HCT116 (cell line): Measurements from ENCODE around the gene SHC4. TPM values are rescaled to one million over a fixed set of nuclear protein-coding genes. Genes with fewer than 3 reads are reported as not detected.

Experiments used
- ATAC-seq: fragments of 200-7000 bp; cut with Tn5 transposase; 2 replicates; pipeline ENCODE4 v1.9.1; 2020; ENCODE audit warnings: mild to moderate bottlenecking, moderate library complexity
- BruUV-seq: library from RNA; stranded (reverse); fragments of 400-500 nt; replicated peaks from 2 replicates; lab custom pipeline; 2021; lab: Mats Ljungman, UMichigan
- CTCF ChIA-PET: fragments of 300-600 bp; sonication (Branson Sonifier 250); formaldehyde crosslinking; loops from one replicate; lab custom pipeline; 2021; ENCODE audit warnings: antibody characterized with exemption; lab: Charles Lee
- POLR2A ChIA-PET: fragments of 300-600, 350-600 bp; sonication (Branson Sonifier 250); formaldehyde crosslinking; loops from one replicate; lab custom pipeline; 2021; ENCODE audit warnings: antibody characterized with exemption; lab: Charles Lee
- RAD21 ChIA-PET, 2 experiments: fragments of 300-600 bp; sonication (Branson Sonifier 250); formaldehyde crosslinking; loops; one replicate each; lab custom pipeline; 2023; ENCODE audit warnings: low total read pairs in 2 of 2; ENCODE audit not compliant: uncharacterized antibody in 2 of 2, unreplicated experiment in 2 of 2, low non-redundant PET in 1 of 2; lab: Charles Lee
- DNase-seq: peaks from one replicate; pipeline ENCODE4 v3.0.0-alpha.2; 2010; ENCODE audit warnings: low read depth, low spot score
- H2AFZ ChIP-seq: fragments of 200-600 bp; shearing (Covaris generic), sonication (generic); 2 replicates; pipeline ENCODE4 v1.6.1; 2017; ENCODE audit warnings: low read depth, mixed run types, mixed read lengths, antibody characterized with exemption, low read length; ENCODE audit not compliant: poor library complexity, severe bottlenecking
- H3K27ac ChIP-seq: 2 replicates; pipeline ENCODE4 v1.5.1; 2012; ENCODE audit warnings: low read depth, low read length
- H3K27me3 ChIP-seq: fragments of 200-600 bp; sonication (generic); 2 replicates; pipeline ENCODE4 v1.6.1; 2016; ENCODE audit warnings: mixed run types, low read length, mixed read lengths; ENCODE audit not compliant: insufficient read depth
- H3K36me3 ChIP-seq, 2 experiments: fragments of 200-500 bp in 1 of 2; fragments of 200-600 bp in 1 of 2; sonication (Bioruptor generic) in 1 of 2; sonication (generic) in 1 of 2; 2 replicates each; pipeline versions ENCODE4 v1.5.1 to v1.6.1; 2014 to 2016; ENCODE audit warnings: low read length in 2 of 2, inconsistent platforms in 1 of 2, mixed read lengths in 1 of 2, mixed run types in 1 of 2; ENCODE audit not compliant: insufficient read depth in 2 of 2, control insufficient read depth in 1 of 2
- H3K4me1 ChIP-seq, 2 experiments: fragments of 200-600 bp in 1 of 2; sonication (generic) in 1 of 2; 2 replicates each; pipeline versions ENCODE4 v1.5.1 to v1.6.1; 2012 to 2017; ENCODE audit warnings: low read length in 2 of 2, inconsistent platforms in 1 of 2, mild to moderate bottlenecking in 1 of 2, mixed read lengths in 1 of 2, mixed run types in 1 of 2, moderate library complexity in 1 of 2; ENCODE audit not compliant: insufficient read depth in 2 of 2, control insufficient read depth in 1 of 2
- H3K4me2 ChIP-seq: fragments of 200-600 bp; sonication (generic); 2 replicates; pipeline ENCODE4 v1.6.1; 2017; ENCODE audit warnings: mixed run types, low read length, mixed read lengths
- H3K4me3 ChIP-seq, 2 experiments: fragments of 200-600 bp in 1 of 2; sonication (generic) in 1 of 2; replicated peaks in 1 of 2; 2 replicates each; pipeline ENCODE4 v1.5.1; 2011 to 2016; ENCODE audit warnings: low read length in 2 of 2, control low read depth in 1 of 2, low read depth in 1 of 2, mild to moderate bottlenecking in 1 of 2, mixed read lengths in 1 of 2, mixed run types in 1 of 2
- H3K79me2 ChIP-seq: fragments of 200-600 bp; sonication (generic); 2 replicates; pipeline ENCODE4 v1.6.1; 2017; ENCODE audit warnings: mild to moderate bottlenecking, mixed run types, low read length, moderate library complexity, mixed read lengths; ENCODE audit not compliant: insufficient read depth
- H3K9ac ChIP-seq: fragments of 200-600 bp; sonication (generic); 2 replicates; pipeline ENCODE4 v1.6.1; 2016; ENCODE audit warnings: low read length, mixed read lengths
- H3K9me2 ChIP-seq: fragments of 200-600 bp; sonication (generic), shearing (Covaris generic); 2 replicates; pipeline ENCODE4 v1.6.1; 2017; ENCODE audit warnings: mixed run types, mild to moderate bottlenecking, moderate library complexity; ENCODE audit not compliant: insufficient read depth
- H3K9me3 ChIP-seq, 2 experiments: fragments of 200-500 bp in 1 of 2; fragments of 200-600 bp in 1 of 2; sonication (Bioruptor generic) in 1 of 2; sonication (generic) in 1 of 2; 2 replicates each; pipeline ENCODE4 v1.6.1; 2014 to 2017; ENCODE audit warnings: low read length in 2 of 2, mixed read lengths in 2 of 2, inconsistent platforms in 1 of 2, low read depth in 1 of 2, mild to moderate bottlenecking in 1 of 2, mixed run types in 1 of 2, moderate library complexity in 1 of 2; ENCODE audit not compliant: control insufficient read depth in 1 of 2, insufficient read depth in 1 of 2
- H4K20me1 ChIP-seq: fragments of 200-600 bp; sonication (generic), shearing (Covaris generic); 2 replicates; pipeline ENCODE4 v1.6.1; 2017; ENCODE audit warnings: mixed run types, mild to moderate bottlenecking, moderate library complexity; ENCODE audit not compliant: insufficient read depth
- ATF3 ChIP-seq: IDR thresholded peaks from 2 replicates; pipeline ENCODE4 v1.6.1; 2012
- CBX3 ChIP-seq: IDR thresholded peaks from 2 replicates; pipeline ENCODE4 v1.6.1; 2012; ENCODE audit warnings: low read depth
- EGR1 ChIP-seq: IDR thresholded peaks from 2 replicates; pipeline ENCODE4 v1.6.1; 2012; ENCODE audit warnings: low read depth
- JUND ChIP-seq: IDR thresholded peaks from 2 replicates; pipeline ENCODE4 v1.6.1; 2012
- MAX ChIP-seq: IDR thresholded peaks from 2 replicates; pipeline ENCODE4 v1.6.1; 2012
- POLR2AphosphoS5 ChIP-seq: IDR thresholded peaks from 2 replicates; pipeline ENCODE4 v1.6.1; 2011; ENCODE audit warnings: mild to moderate bottlenecking, low read depth, low read length, moderate library complexity
- RAD21 ChIP-seq: IDR thresholded peaks from 2 replicates; pipeline ENCODE4 v1.6.1; 2012; ENCODE audit warnings: low read depth, mild to moderate bottlenecking
- SP1 ChIP-seq: IDR thresholded peaks from 2 replicates; pipeline ENCODE4 v1.6.1; 2012; ENCODE audit warnings: low read depth
- SRF ChIP-seq: IDR thresholded peaks from 2 replicates; pipeline ENCODE4 v1.6.1; 2012; ENCODE audit warnings: low read depth
- TCF7L2 ChIP-seq: IDR thresholded peaks from 2 replicates; pipeline ENCODE4 v1.7.0; 2011; ENCODE audit warnings: borderline replicate concordance, inconsistent platforms; ENCODE audit not compliant: insufficient read depth, insufficient read length; ENCODE audit errors: extremely low read depth
- YY1 ChIP-seq: IDR thresholded peaks from 2 replicates; pipeline ENCODE4 v1.6.1; 2011; ENCODE audit warnings: low read length, low read depth, moderate library complexity, mild to moderate bottlenecking; ENCODE audit not compliant: insufficient replicate concordance; ENCODE audit errors: extremely low read depth
- ZBTB33 ChIP-seq: IDR thresholded peaks from 2 replicates; pipeline ENCODE4 v1.6.1; 2011; ENCODE audit warnings: mild to moderate bottlenecking, low read length, moderate library complexity; ENCODE audit not compliant: insufficient replicate concordance; ENCODE audit errors: extremely low read depth
- ZFX ChIP-seq: fragments of 450-650 bp; IDR thresholded peaks from 2 replicates; pipeline ENCODE4 v1.6.1; 2017
- ZNF274 ChIP-seq: fragments of 200-500 bp; sonication (Bioruptor generic); IDR thresholded peaks from 2 replicates; pipeline ENCODE4 v1.6.1; 2014; ENCODE audit warnings: mild to moderate bottlenecking, low read depth, low read length, inconsistent platforms
- intact Hi-C: fragments of 100-400 bp; cut with micrococcal nuclease; formaldehyde crosslinking; loops from 2 replicates; pipeline ENCODE4 v1.10.0; 2022
- total RNA-seq: library from RNA; stranded (reverse); gene quantifications from one replicate; pipeline ENCODE4 v1.2.1, GENCODE V29; 2021; ENCODE audit not compliant: unreplicated experiment

The SHC4 gene
- total RNA-seq, 1 experiment from 2014 or later: 0.44 TPM

- POLR2A ChIA-PET: interaction anchor here (0.7 kb wide), 1 partner anchor 161 kb away, joined by 4 read pairs; no protein-coding TSS in a partner anchor
- intact Hi-C loops: no loop called here
- H3K4me1 ChIP-seq: no peaks in the 10 kb centered on the region
- H4K20me1 ChIP-seq: no peaks in the 10 kb centered on the region
- no TSS peak for BruUV-seq
- CTCF ChIA-PET: interaction anchor here (1.6 to 3.0 kb wide), 4 partner anchors 8 to 443 kb away, joined by 6 to 24 read pairs (median 16); partner anchors contain the start of gene CEP152
- no peak overlapping the region for H3K9ac ChIP-seq
- H3K36me3 ChIP-seq: peaks cover 0 to 9% of the 10 kb centered on the region in 2 experiments; a peak in 2 of 4 replicates
- no peaks in the 10 kb centered on the region for H3K27me3 ChIP-seq
- H3K4me2 ChIP-seq: no peak overlapping the region
- H3K4me3 ChIP-seq: no peak overlapping the region
- ATAC-seq (no peak), DNase-seq (no peak)
- H3K9me2 ChIP-seq: no peaks in the 10 kb centered on the region
- RAD21 ChIA-PET: no interaction called here
- TF ChIP-seq EGR1: no peak
- no peak for TF ChIP-seq JUND
- no peak for TF ChIP-seq TCF7L2
- no peak for TF ChIP-seq CBX3
- TF ChIP-seq SP1: no peak
- TF ChIP-seq SRF: no peak
- no peak for TF ChIP-seq YY1
- no peak for TF ChIP-seq RAD21
- no peak for TF ChIP-seq ZFX
- TF ChIP-seq ATF3: no peak
- no peak for TF ChIP-seq ZNF274
- TF ChIP-seq MAX: no peak
- TF ChIP-seq POLR2AphosphoS5: no peak
- no peak for TF ChIP-seq ZBTB33
- no peaks in the 10 kb centered on the region for H3K9me3 ChIP-seq
- H3K79me2 ChIP-seq: peaks cover 86% of the 10 kb centered on the region
- no peak overlapping the region for H3K27ac ChIP-seq
- H2AFZ ChIP-seq: no peak overlapping the region
Measured at GRCh38 chr15:48802257-48802656, 161.5 kb downstream of the SHC4 start.
